Thoracic aorta (tissue), 2 donors: ENCODE results near the gene INSIG1. TPM values are rescaled to one million over a fixed set of nuclear protein-coding genes. Genes with fewer than 3 reads are reported as not detected.

Source experiments
- ATAC-seq: fragments of 150-250 bp; one replicate; pipeline ENCODE4 v1.8.0; 2017; ENCODE audit warnings: low read depth; ENCODE audit not compliant: insufficient number of reproducible peaks, low FRiP score
- DNase-seq: peaks from one replicate; pipeline ENCODE4 v3.0.0-alpha.2; 2020; ENCODE audit warnings: low spot score
- H3K27ac ChIP-seq, 2 donors: fragments of 200-600 bp; sonication (generic); 1 replicate in 1 of 2; 2 replicates in 1 of 2; pipeline ENCODE4 v1.5.1; 2016; ENCODE audit warnings: mild to moderate bottlenecking in 2 of 2, moderate library complexity in 2 of 2
- H3K27me3 ChIP-seq: fragments of 200-600 bp; sonication (generic); replicated peaks from 2 replicates; pipeline ENCODE4 v1.6.0; 2016; ENCODE audit warnings: mild to moderate bottlenecking; ENCODE audit not compliant: insufficient read depth
- H3K36me3 ChIP-seq: fragments of 200-600 bp; sonication (generic); one replicate; pipeline ENCODE4 v1.5.1; 2016
- H3K4me1 ChIP-seq, 2 donors: fragments of 200-600 bp; sonication (generic); 1 replicate in 1 of 2; 2 replicates in 1 of 2; pipeline versions ENCODE4 v1.5.1 to v1.6.0; 2016; ENCODE audit warnings: low read depth in 2 of 2, mild to moderate bottlenecking in 1 of 2; ENCODE audit not compliant: control insufficient read depth in 1 of 2
- H3K4me3 ChIP-seq: fragments of 200-600 bp; sonication (generic); 2 replicates; pipeline ENCODE4 v1.5.1; 2016; ENCODE audit warnings: mild to moderate bottlenecking
- H3K9me3 ChIP-seq: fragments of 200-600 bp; sonication (generic); 2 replicates; pipeline ENCODE4 v1.5.1; 2016
- total RNA-seq, 2 donors: library from RNA; depleted of rRNA; stranded (reverse); fragments of >200 nt; gene quantifications; one replicate each; pipeline versions ENCODE4 v1.1.0 to v1.2.3, GENCODE V29; 2016
- TF ChIP-seq, protein P1 (sequence below): fragments of 200-600 bp; sonication (generic); IDR thresholded peaks from one replicate; pipeline ENCODE4 v1.5.1; 2019; ENCODE audit warnings: antibody characterized with exemption

Gene INSIG1
- total RNA-seq, 2 donors from 2014 or later, result 42.9 to 83.2 TPM

DNA sequence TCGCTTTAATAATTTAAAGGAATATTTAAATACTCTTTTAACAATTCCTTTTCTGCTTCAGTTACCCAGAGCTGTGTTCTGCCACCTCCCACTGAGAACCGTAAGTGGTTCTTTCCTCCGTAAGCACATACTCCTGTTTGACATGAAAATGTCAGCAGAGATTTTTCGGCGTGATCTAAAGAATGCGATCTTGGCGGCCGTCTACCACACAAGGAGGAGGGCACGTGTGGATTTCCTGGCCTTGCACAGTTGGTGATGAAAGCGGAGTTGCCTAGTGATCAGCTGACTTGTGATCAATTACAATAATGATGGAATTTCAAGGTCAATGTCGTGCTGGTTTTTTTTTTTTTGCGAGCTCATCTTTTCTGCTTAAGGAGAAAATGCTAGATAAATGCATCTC, 35.6 kb upstream of the INSIG1 start:
- no peaks in the 10 kb centered on the region for H3K9me3 ChIP-seq
- TF ChIP-seq, protein P1, sequence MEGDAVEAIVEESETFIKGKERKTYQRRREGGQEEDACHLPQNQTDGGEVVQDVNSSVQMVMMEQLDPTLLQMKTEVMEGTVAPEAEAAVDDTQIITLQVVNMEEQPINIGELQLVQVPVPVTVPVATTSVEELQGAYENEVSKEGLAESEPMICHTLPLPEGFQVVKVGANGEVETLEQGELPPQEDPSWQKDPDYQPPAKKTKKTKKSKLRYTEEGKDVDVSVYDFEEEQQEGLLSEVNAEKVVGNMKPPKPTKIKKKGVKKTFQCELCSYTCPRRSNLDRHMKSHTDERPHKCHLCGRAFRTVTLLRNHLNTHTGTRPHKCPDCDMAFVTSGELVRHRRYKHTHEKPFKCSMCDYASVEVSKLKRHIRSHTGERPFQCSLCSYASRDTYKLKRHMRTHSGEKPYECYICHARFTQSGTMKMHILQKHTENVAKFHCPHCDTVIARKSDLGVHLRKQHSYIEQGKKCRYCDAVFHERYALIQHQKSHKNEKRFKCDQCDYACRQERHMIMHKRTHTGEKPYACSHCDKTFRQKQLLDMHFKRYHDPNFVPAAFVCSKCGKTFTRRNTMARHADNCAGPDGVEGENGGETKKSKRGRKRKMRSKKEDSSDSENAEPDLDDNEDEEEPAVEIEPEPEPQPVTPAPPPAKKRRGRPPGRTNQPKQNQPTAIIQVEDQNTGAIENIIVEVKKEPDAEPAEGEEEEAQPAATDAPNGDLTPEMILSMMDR, result no peak
- no peaks in the 10 kb centered on the region for H3K36me3 ChIP-seq
- H3K27ac ChIP-seq, result no peak overlapping the region
- peaks cover 6 to 14% of the 10 kb centered on the region in 2 donors for H3K4me1 ChIP-seq
- no peak overlapping the region for H3K4me3 ChIP-seq
- no peak for DNase-seq
- ATAC-seq, result no peak
- H3K27me3 ChIP-seq, result no peaks in the 10 kb centered on the region

DNA sequence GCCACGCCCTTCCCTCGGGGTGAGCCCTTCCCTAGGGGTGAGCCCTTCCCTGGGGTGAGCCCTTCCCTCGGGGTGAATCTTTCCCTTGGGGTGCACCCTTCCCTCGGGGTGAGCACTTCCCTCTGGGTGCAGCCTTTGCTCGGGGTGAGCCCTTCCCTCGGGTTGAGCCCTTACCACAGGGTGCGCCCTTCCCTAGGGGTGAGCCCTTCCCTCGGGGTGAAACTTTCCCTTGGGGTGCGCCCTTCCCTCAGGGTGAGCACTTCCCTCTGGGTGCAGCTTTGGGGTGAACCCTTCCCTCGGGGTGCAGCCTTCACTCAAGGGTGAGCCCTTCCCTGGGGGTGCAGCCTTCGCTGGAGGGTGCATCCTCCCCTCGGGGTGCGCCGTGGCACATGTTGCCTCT, 34.6 kb upstream of the INSIG1 start:
- Histone ChIP-seq H3K4me1 (peaks cover 2 to 4% of the 10 kb centered on the region in 2 donors), H3K27ac (no peak overlapping the region), H3K36me3 (no peaks in the 10 kb centered on the region), H3K4me3 (no peak overlapping the region), H3K9me3 (no peaks in the 10 kb centered on the region), H3K27me3 (no peaks in the 10 kb centered on the region)
- DNase-seq (no peak), ATAC-seq (no peak)
- TF ChIP-seq, protein P1, result no peak

DNA sequence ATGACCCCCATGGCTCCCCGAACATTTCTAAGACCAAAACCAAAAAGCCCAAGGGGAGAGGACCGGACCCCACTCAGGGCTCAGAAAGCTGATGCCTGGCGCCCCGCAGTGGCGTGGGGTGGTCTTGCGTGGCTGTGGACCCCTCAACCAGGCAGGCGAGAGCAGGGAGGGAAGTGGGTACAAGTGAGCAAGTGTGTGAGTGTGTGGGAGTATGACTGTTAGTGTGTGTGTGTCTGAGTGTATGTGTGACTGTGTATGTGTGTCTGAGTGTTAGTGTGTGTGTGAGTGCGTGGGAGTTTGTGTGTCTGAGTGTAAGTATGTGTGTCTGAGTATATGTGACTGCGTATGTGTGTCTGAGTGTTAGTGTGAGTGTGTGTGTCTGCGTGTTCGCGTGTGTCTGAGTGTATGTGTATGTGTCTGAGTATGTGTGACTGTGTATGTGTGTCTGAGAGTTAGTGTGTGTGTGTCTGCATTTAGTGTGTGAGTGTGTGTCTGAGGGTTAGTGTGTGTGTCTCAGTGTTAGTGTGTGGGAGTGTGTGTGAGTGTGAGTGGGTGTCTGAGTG, 34.0 kb upstream of the INSIG1 start:
- Histone ChIP-seq H3K27ac (no peak overlapping the region), H3K9me3 (no peaks in the 10 kb centered on the region), H3K4me3 (no peak overlapping the region), H3K27me3 (no peaks in the 10 kb centered on the region), H3K36me3 (no peaks in the 10 kb centered on the region), H3K4me1 (no peaks in the 10 kb centered on the region)
- TF ChIP-seq, protein P1, result no peak
- ATAC-seq, result no peak
- DNase-seq, result no peak

DNA sequence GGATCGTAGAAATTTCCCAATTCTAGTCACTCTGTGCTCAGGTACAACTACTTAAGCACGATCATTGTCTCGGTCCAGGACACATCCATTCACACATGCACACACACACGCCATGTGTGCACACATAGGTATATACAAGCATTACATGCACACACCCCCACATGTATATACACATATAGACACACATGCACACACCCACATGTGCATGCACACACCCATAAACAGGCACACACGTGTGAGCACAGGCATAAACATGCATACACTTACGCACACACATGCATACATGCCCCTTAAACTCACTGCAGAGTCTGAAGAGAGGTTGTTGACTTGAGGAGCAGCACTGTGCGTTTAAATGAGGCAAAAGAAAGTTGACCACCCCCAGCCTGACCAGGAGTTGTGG, 32.5 kb upstream of the INSIG1 start:
- DNase-seq (no peak), ATAC-seq (no peak)
- H3K9me3 ChIP-seq, result no peaks in the 10 kb centered on the region
- H3K4me1 ChIP-seq, result no peaks in the 10 kb centered on the region
- H3K27ac ChIP-seq, result no peak overlapping the region
- no peak overlapping the region for H3K4me3 ChIP-seq
- TF ChIP-seq, protein P1, result no peak
- no peaks in the 10 kb centered on the region for H3K36me3 ChIP-seq
- H3K27me3 ChIP-seq, result no peaks in the 10 kb centered on the region

DNA sequence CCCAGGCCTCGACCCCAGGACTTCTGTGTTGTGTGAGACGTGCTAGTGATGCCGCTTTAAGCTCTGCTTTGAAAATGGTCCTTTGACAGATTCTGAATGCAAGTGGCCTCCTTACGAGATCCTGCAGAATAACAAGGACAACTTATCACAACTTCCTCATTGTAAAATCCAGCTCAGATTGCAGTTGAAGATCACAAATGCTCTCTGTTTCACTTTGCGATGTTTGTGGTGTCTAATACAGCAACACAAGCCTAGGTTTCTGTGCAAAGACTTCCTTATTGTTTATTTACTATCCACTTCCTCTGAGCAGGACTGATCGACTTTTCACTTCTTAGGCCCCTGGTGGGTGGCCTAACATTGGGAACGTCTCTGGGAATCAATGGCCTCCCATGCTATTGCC, 31.7 kb upstream of the INSIG1 start:
- no peak overlapping the region for H3K27ac ChIP-seq
- TF ChIP-seq, protein P1, result no peak

More for the DNA sequence above, 31.7 kb upstream of the INSIG1 start:
- DNase-seq (no peak), ATAC-seq (no peak)
- Histone ChIP-seq H3K36me3 (no peaks in the 10 kb centered on the region), H3K4me3 (no peak overlapping the region), H3K27me3 (no peaks in the 10 kb centered on the region), H3K9me3 (no peaks in the 10 kb centered on the region), H3K4me1 (no peaks in the 10 kb centered on the region)
